Measurements from ENCODE around the gene FIBCD1. TPM values are rescaled to one million over a fixed set of nuclear protein-coding genes. Genes with fewer than 3 reads are reported as not detected.

FIBCD1 gene
- total RNA-seq, 4 donors from 2014 or later, result 0.40 to 0.83 (median 0.42) TPM; not detected in 1

DNA sequence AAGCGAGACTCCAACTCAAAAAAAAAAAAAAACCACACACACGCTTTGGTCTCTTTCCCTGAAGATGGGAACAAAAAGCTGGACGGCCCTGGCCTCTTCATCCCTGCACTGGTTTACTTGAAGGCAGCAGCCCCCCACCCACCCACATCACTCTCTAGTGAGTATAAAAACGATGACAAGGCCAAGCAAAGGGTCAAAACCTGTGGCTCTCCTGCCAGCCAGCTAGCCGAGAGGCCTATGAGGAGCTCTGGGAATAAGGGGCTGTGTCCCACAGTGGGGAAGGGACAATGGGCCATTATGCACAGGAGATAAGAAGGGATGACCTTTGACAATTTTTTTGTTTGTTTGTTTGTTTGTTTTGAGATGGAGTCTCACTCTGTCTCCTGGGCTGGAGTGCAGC, 55.6 kb downstream of the FIBCD1 start:
- Histone ChIP-seq H3K36me3 (peaks cover 88 to 100% (median 100%) of the 10 kb centered on the region in 4 donors), H3K27me3 (no peaks in the 10 kb centered on the region), H3K4me1 (peaks cover 0 to 42% (median 42%) of the 10 kb centered on the region in 4 donors), H3K9me3 (no peaks in the 10 kb centered on the region), H3K4me3 (no peak overlapping the region), H3K27ac (replicated peaks in 1 of 4) (no peak overlapping the region)
- 80% methylated on average over 5 of the region's 5 CpGs for WGBS
- TF ChIP-seq EP300 (IDR thresholded peaks at IDR 0.05), result no peak
- TF ChIP-seq, protein P1, sequence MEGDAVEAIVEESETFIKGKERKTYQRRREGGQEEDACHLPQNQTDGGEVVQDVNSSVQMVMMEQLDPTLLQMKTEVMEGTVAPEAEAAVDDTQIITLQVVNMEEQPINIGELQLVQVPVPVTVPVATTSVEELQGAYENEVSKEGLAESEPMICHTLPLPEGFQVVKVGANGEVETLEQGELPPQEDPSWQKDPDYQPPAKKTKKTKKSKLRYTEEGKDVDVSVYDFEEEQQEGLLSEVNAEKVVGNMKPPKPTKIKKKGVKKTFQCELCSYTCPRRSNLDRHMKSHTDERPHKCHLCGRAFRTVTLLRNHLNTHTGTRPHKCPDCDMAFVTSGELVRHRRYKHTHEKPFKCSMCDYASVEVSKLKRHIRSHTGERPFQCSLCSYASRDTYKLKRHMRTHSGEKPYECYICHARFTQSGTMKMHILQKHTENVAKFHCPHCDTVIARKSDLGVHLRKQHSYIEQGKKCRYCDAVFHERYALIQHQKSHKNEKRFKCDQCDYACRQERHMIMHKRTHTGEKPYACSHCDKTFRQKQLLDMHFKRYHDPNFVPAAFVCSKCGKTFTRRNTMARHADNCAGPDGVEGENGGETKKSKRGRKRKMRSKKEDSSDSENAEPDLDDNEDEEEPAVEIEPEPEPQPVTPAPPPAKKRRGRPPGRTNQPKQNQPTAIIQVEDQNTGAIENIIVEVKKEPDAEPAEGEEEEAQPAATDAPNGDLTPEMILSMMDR (IDR thresholded peaks at IDR 0.05), result no peak
- TF ChIP-seq POLR2AphosphoS5 (IDR thresholded peaks at IDR 0.05), result no peak
- no peak for TF ChIP-seq POLR2A (IDR thresholded peaks at IDR 0.05; ENCODE audit: low read depth)
- intact Hi-C loops (cut with DNase I), result no loop called here
- no peak for DNase-seq (ENCODE audit: extremely low spot score)

DNA sequence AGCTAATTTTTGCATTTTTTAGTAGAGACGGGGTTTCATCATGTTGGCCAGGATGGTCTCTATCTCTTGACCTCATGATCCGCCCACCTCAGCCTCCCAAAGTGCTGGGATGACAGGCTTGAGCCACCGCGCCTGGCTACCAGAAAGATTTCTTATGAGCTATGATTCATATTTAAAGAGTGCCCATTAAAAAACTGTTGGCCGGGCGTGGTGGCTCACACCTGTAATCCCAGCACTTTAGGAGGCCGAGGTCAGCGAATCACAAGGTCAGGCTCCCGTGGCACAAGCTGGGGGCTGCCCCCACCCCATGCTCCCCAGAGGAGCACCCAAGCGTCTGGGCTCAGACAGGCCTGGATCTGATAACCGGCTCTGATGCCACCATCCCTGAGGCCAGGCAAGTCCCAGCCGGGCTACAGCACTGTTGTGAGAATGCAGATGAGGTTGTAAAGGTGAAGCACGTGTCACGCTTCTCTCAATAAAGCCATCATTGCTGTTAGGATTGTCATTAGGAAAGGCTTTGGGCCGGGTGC, 56.3 kb downstream of the FIBCD1 start:
- TF ChIP-seq POLR2AphosphoS5 (IDR thresholded peaks at IDR 0.05) (no peak), POLR2A (IDR thresholded peaks at IDR 0.05; ENCODE audit: low read depth) (no peak)
- Histone ChIP-seq H3K9me3 (no peaks in the 10 kb centered on the region), H3K4me3 (no peak overlapping the region), H3K27ac (replicated peaks in 1 of 4) (peak overlapping the region in 1 of 4 donors; percentile 14), H3K27me3 (no peaks in the 10 kb centered on the region), H3K4me1 (peaks cover 0 to 37% (median 35%) of the 10 kb centered on the region in 4 donors), H3K36me3 (peaks cover 87 to 100% (median 99%) of the 10 kb centered on the region in 4 donors)
- WGBS, result 87% methylated on average over 11 of the region's 15 CpGs
- intact Hi-C loops (cut with DNase I), result no loop called here
- DNase-seq (ENCODE audit: extremely low spot score), result no peak

DNA sequence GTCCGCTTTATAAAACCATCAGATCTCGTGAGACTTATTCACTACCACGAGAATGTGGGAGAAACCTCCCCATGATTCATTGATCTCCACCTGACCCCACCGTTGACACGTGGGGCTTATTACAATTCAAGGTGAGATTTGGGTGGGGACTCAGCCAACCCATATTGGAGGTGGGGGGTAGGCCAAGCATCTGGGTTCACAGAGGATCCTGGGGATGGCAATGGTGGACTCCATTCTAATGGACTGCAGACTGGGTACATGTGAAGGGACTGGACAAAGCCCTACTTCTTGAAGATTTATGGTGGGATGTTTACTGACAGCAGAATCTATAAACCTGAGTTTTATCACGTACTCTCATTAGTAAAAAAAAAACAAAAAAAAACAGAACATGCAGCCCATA, 57.5 kb downstream of the FIBCD1 start:
- Histone ChIP-seq H3K27ac (replicated peaks in 1 of 4) (no peak overlapping the region), H3K4me3 (no peak overlapping the region), H3K9me3 (no peaks in the 10 kb centered on the region), H3K27me3 (no peaks in the 10 kb centered on the region), H3K4me1 (peaks cover 0 to 24% (median 23%) of the 10 kb centered on the region in 4 donors), H3K36me3 (peaks cover 80 to 100% (median 91%) of the 10 kb centered on the region in 4 donors)
- TF ChIP-seq POLR2AphosphoS5 (IDR thresholded peaks at IDR 0.05) (no peak), EP300 (IDR thresholded peaks at IDR 0.05) (no peak), POLR2A (IDR thresholded peaks at IDR 0.05; ENCODE audit: low read depth) (no peak)
- TF ChIP-seq, protein P1 (IDR thresholded peaks at IDR 0.05), result no peak
- DNase-seq (ENCODE audit: extremely low spot score), result no peak
- WGBS, result 79% methylated on average over 6 of the region's 6 CpGs
- intact Hi-C loops (cut with DNase I), result no loop called here

DNA sequence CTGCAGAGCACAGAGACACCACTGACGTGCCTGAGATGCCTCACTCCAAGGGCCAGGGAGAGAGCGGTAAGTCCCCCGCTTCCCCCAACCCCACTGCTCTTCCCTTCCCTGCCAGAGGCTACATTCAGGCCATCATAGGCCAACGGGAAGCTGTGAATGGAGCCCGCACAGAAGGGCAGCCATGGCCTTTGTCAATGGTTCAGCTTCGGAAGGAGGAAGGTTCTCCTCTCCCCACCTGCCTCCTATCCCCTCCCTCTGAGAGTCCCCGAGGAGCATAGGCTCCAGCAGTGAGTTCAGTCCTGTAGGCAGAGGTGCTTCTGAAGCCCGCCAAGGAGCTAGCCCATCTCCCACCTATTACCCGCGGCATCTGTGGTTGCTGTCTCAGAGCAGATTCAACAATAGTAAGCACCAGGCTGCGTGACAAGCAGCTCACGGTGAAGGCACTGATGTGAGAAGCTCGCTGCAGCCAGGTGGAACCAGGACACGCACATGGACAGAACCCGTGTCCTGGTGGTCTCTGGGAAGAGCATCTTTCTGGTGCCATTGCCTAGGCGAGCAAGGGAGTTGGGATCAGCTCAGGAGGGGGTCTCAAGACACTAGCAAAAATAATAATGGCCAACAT, 58.3 kb downstream of the FIBCD1 start:
- Histone ChIP-seq H3K27ac (replicated peaks in 1 of 4) (no peak overlapping the region), H3K4me1 (peaks cover 0 to 16% (median 15%) of the 10 kb centered on the region in 4 donors), H3K4me3 (no peak overlapping the region), H3K9me3 (no peaks in the 10 kb centered on the region), H3K36me3 (peaks cover 75 to 100% (median 90%) of the 10 kb centered on the region in 4 donors), H3K27me3 (no peaks in the 10 kb centered on the region)
- no peak for DNase-seq (ENCODE audit: extremely low spot score)
- WGBS, result 85% methylated on average over 15 of the region's 16 CpGs
- TF ChIP-seq, protein P1 (IDR thresholded peaks at IDR 0.05), result no peak
- no peak for TF ChIP-seq EP300 (IDR thresholded peaks at IDR 0.05)
- TF ChIP-seq POLR2A (IDR thresholded peaks at IDR 0.05; ENCODE audit: low read depth), result no peak
- no peak for TF ChIP-seq POLR2AphosphoS5 (IDR thresholded peaks at IDR 0.05)
- intact Hi-C loops (cut with DNase I), result no loop called here

DNA sequence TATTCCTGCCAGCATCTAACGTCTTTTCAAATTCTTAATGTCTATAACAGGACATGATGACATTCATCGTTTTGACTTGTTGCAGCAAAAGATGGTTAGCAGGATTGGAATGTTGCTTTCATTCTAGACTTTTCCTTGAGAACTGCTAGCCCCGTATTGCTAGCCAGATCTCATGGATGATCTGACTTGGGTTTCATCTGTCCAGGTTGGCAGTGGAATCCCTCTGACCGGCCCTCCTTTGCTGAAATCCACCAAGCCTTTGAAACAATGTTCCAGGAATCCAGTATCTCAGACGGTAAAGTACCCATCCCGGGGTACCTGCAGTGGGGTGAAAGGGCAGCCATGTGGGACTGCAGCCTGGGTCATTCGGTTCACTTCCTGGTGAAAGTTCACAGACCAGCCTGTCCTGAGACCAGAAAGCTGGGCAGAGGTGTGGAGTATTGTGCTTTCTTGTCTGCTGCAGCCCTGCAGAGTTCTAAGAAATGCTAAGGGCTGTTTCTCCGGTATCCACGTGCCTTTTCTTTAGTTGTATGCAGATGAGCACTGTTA, 59.1 kb downstream of the FIBCD1 start:
- TF ChIP-seq POLR2AphosphoS5 (IDR thresholded peaks at IDR 0.05) (no peak), EP300 (IDR thresholded peaks at IDR 0.05) (no peak), POLR2A (IDR thresholded peaks at IDR 0.05; ENCODE audit: low read depth) (no peak)
- TF ChIP-seq, protein P1 (IDR thresholded peaks at IDR 0.05), result no peak
- Histone ChIP-seq H3K27ac (replicated peaks in 1 of 4) (no peak overlapping the region), H3K36me3 (peaks cover 75 to 100% (median 90%) of the 10 kb centered on the region in 4 donors), H3K27me3 (no peaks in the 10 kb centered on the region), H3K4me1 (peaks cover 0 to 11% (median 8%) of the 10 kb centered on the region in 4 donors), H3K9me3 (no peaks in the 10 kb centered on the region), H3K4me3 (no peak overlapping the region)
- 82% methylated on average over 9 of the region's 9 CpGs for whole genome bisulfite sequencing
- intact Hi-C loops (cut with DNase I), result no loop called here
- DNase-seq (ENCODE audit: extremely low spot score), result no peak
